ENCODE results near the gene MS4A15. TPM values are rescaled to one million over a fixed set of nuclear protein-coding genes. Genes with fewer than 3 reads are reported as not detected.
"Not testable (repeated sequence)": the region's sequence is repeated elsewhere in the genome, so short reads cannot be mapped to it uniquely, and the experiment has no call there.

MS4A15 gene
- total and polyA plus RNA-seq, 2 experiments from 2014 or later, result not detected

GRCh38 chr11:60813324-60813723, 56.7 kb downstream of the MS4A15 start:
- no peaks in the 10 kb centered on the region for H3K9me3 ChIP-seq (ENCODE audit: low read depth)
- no peak for TF ChIP-seq CTCF (IDR thresholded peaks at IDR 0.05; ENCODE audit: low read depth, low read length)

GRCh38 chr11:60814112-60814511, 57.4 kb downstream of the MS4A15 start:
- no peak for TF ChIP-seq CTCF (IDR thresholded peaks at IDR 0.05; ENCODE audit: low read depth, low read length)
- Histone ChIP-seq H3K27me3 (no peaks in the 10 kb centered on the region), H3K36me3 (no peaks in the 10 kb centered on the region), H3K9me3 (ENCODE audit: low read depth) (no peaks in the 10 kb centered on the region), H3K4me1 (ENCODE audit: low read depth) (no peaks in the 10 kb centered on the region), H3K27ac (no peak overlapping the region), H3K4me3 (no peak overlapping the region)
- no peak for DNase-seq (ENCODE audit: low read depth in 1 of 2, low spot score in 1 of 2)

More at GRCh38 chr11:60813324-60813723, 56.7 kb downstream of the MS4A15 start:
- Histone ChIP-seq H3K4me1 (ENCODE audit: low read depth) (no peaks in the 10 kb centered on the region), H3K4me3 (no peak overlapping the region), H3K27me3 (no peaks in the 10 kb centered on the region), H3K36me3 (no peaks in the 10 kb centered on the region), H3K27ac (no peak overlapping the region)
- no peak for DNase-seq (ENCODE audit: low read depth in 1 of 2, low spot score in 1 of 2)

- DNase-seq (ENCODE audit: low read depth in 1 of 2, low spot score in 1 of 2), result no peak
- no peaks in the 10 kb centered on the region for H3K27me3 ChIP-seq
Observed at GRCh38 chr11:60816590-60817157, 60.0 kb downstream of the MS4A15 start.

GRCh38 chr11:60818057-60818456, 61.4 kb downstream of the MS4A15 start:
- Histone ChIP-seq H3K4me3 (no peak overlapping the region), H3K27ac (no peak overlapping the region), H3K27me3 (no peaks in the 10 kb centered on the region), H3K9me3 (ENCODE audit: low read depth) (no peaks in the 10 kb centered on the region), H3K4me1 (ENCODE audit: low read depth) (no peaks in the 10 kb centered on the region), H3K36me3 (no peaks in the 10 kb centered on the region)
- no peak for DNase-seq (ENCODE audit: low read depth in 1 of 2, low spot score in 1 of 2)
- TF ChIP-seq CTCF (IDR thresholded peaks at IDR 0.05; ENCODE audit: low read depth, low read length), result no peak

More at GRCh38 chr11:60816590-60817157, 60.0 kb downstream of the MS4A15 start:
- Histone ChIP-seq H3K4me1 (ENCODE audit: low read depth) (no peaks in the 10 kb centered on the region), H3K9me3 (ENCODE audit: low read depth) (no peaks in the 10 kb centered on the region), H3K36me3 (no peaks in the 10 kb centered on the region), H3K4me3 (no peak overlapping the region), H3K27ac (no peak overlapping the region)
- TF ChIP-seq CTCF (IDR thresholded peaks at IDR 0.05; ENCODE audit: low read depth, low read length), result no peak

GRCh38 chr11:60821827-60822599, 65.3 kb downstream of the MS4A15 start:
- DNase-seq (ENCODE audit: low read depth in 1 of 2, low spot score in 1 of 2), result no peak
- no peak for TF ChIP-seq CTCF (IDR thresholded peaks at IDR 0.05; ENCODE audit: low read depth, low read length)

GRCh38 chr11:60823745-60824306, 67.2 kb downstream of the MS4A15 start:
- H3K27ac ChIP-seq; H3K9me3 ChIP-seq (ENCODE audit: low read depth); H3K27me3 ChIP-seq; DNase-seq (ENCODE audit: low read depth in 1 of 2, low spot score in 1 of 2); H3K4me3 ChIP-seq; H3K4me1 ChIP-seq (ENCODE audit: low read depth); H3K36me3 ChIP-seq: not testable (repeated sequence)

More at GRCh38 chr11:60821827-60822599, 65.3 kb downstream of the MS4A15 start:
- Histone ChIP-seq H3K27ac (no peak overlapping the region), H3K4me1 (ENCODE audit: low read depth) (no peaks in the 10 kb centered on the region), H3K27me3 (no peaks in the 10 kb centered on the region), H3K36me3 (no peaks in the 10 kb centered on the region), H3K9me3 (ENCODE audit: low read depth) (no peaks in the 10 kb centered on the region), H3K4me3 (no peak overlapping the region)
